Lung (tissue), 12 donors: ENCODE results near the gene ADAMTS12. TPM values are rescaled to one million over a fixed set of nuclear protein-coding genes. Genes with fewer than 3 reads are reported as not detected.

Experiments used
- ATAC-seq: fragments of 200-7000 bp; cut with Tn5 transposase; one replicate; pipeline ENCODE4 v1.9.1; 2020; ENCODE audit warnings: moderate number of reproducible peaks; ENCODE audit not compliant: insufficient read depth, low FRiP score
- DNase-seq, 3 donors: peaks; one replicate each; pipeline ENCODE4 v3.0.0-alpha.2; 2013 to 2017
- H3K27ac ChIP-seq, 2 donors: one replicate each; pipeline ENCODE4 v1.5.1; 2013; ENCODE audit warnings: mild to moderate bottlenecking in 2 of 2, moderate library complexity in 2 of 2, control low read depth in 1 of 2, inconsistent platforms in 1 of 2, low read depth in 1 of 2, low read length in 1 of 2
- H3K27me3 ChIP-seq, 3 donors: one replicate each; pipeline ENCODE4 v1.5.1; 2013; ENCODE audit warnings: low read length in 2 of 3; ENCODE audit not compliant: control insufficient read depth in 3 of 3, insufficient read depth in 3 of 3
- H3K36me3 ChIP-seq, 4 donors: one replicate each; pipeline ENCODE4 v1.5.1; 2013; ENCODE audit warnings: low read length in 4 of 4, mild to moderate bottlenecking in 1 of 4, moderate library complexity in 1 of 4; ENCODE audit not compliant: control insufficient read depth in 4 of 4, insufficient read depth in 4 of 4
- H3K4me1 ChIP-seq, 5 donors: one replicate each; pipeline ENCODE4 v1.5.1; 2013; ENCODE audit warnings: low read length in 5 of 5, mild to moderate bottlenecking in 2 of 5, moderate library complexity in 1 of 5; ENCODE audit not compliant: control insufficient read depth in 5 of 5, insufficient read depth in 5 of 5
- H3K4me3 ChIP-seq: one replicate; pipeline ENCODE4 v1.5.1; 2013; ENCODE audit warnings: mild to moderate bottlenecking, control low read depth, moderate library complexity
- H3K9ac ChIP-seq, 2 donors: one replicate each; pipeline ENCODE4 v1.5.1; 2013; ENCODE audit warnings: low read length in 2 of 2, control low read depth in 1 of 2; ENCODE audit not compliant: insufficient read depth in 1 of 2
- H3K9me3 ChIP-seq, 4 donors: one replicate each; pipeline ENCODE4 v1.5.1; 2013; ENCODE audit warnings: low read length in 3 of 4, mild to moderate bottlenecking in 1 of 4, moderate library complexity in 1 of 4; ENCODE audit not compliant: control insufficient read depth in 4 of 4, insufficient read depth in 3 of 4
- CTCF ChIP-seq: IDR thresholded peaks from 2 replicates; pipeline ENCODE4 v1.5.1; 2012; ENCODE audit warnings: mild to moderate bottlenecking; ENCODE audit errors: control extremely low read depth, extremely low read depth
- WGBS, 2 donors: extraction: QIAGEN DNeasy Blood & Tissue Kit; methylation state at CpG; one replicate each; pipeline ENCODE4 v1.1.7; 2013; 5-methylcytosine and 5-hydroxymethylcytosine counted together
- polyA plus RNA-seq, 2 donors: library from polyadenylated mRNA; stranded (reverse); fragments of 200-250 nt; gene quantifications; one replicate each; pipeline ENCODE4 v1.2.1, GENCODE V29; 2013
- total RNA-seq, 2 donors: library from RNA; depleted of rRNA in 1 of 2; stranded (reverse); fragments of >200 nt in 1 of 2; gene quantifications; one replicate each; pipeline ENCODE4 v1.2.1, GENCODE V29; 2014 to 2021
- donor health status: control.
- donor health status: control.
- donor health status: Bipolar disorder and iron deficiency.
- donor health status: healthy.
- donor health status: DM: yes; HTN: yes; CAD: no.

The ADAMTS12 gene
- total and polyA plus RNA-seq, 4 donors: 1.3 to 55.1 (median 4.3) TPM

DNA sequence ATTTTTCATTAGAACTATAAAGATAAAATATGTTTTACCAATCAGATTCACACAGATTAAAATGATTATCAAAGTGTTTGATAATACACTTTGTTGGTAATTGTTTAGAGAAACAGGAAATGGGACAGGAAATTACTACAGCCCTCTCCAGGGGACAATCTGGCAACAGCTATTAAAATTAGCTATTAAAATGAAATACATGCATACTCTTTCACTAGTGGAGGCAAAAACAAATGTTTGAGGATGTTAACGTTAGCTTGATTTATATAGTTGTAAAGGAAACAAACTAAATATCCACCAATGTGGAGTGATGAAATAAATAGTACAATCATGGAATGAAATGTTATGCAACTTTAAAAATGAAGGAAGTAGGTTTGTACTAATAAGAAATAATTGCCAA lies 397.3 kb downstream of the ADAMTS12 start:
- Histone ChIP-seq H3K4me1 (peaks cover 0 to 18% (median 0%) of the 10 kb centered on the region in 5 donors), H3K36me3 (no peaks in the 10 kb centered on the region), H3K27me3 (no peaks in the 10 kb centered on the region), H3K4me3 (no peak overlapping the region), H3K27ac (no peak overlapping the region), H3K9me3 (no peaks in the 10 kb centered on the region), H3K9ac (no peak overlapping the region)
- 23 to 31% methylated on average over 1 of the region's 1 CpG for WGBS, 2 donors
- DNase-seq (peak in 2 of 3 donors; percentile 76 to 86), ATAC-seq (no peak)
- no peak for TF ChIP-seq CTCF

DNA sequence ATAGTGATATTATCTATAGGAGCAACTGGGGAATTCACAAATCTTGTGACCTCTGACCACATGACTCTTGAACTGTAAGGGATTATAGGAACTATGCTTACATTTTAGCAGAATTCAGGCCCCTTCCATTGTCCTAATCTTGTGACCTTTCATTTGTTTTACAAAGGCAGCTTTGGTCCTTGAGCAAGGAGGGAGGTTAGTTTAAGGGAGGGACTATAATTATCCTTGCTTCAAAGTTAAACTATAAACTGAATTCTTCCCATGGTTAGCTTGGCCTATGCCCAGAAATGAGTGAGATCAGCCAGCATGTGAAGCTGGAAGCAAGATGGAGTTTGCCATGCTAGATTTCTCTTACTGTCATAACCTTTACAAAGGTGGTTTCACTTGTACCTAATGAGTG lies 399.8 kb downstream of the ADAMTS12 start:
- Histone ChIP-seq H3K27me3 (no peaks in the 10 kb centered on the region), H3K9me3 (no peaks in the 10 kb centered on the region), H3K36me3 (no peaks in the 10 kb centered on the region), H3K4me1 (peaks cover 0 to 20% (median 3%) of the 10 kb centered on the region in 5 donors), H3K27ac (no peak overlapping the region), H3K4me3 (no peak overlapping the region), H3K9ac (no peak overlapping the region)
- no peak for TF ChIP-seq CTCF
- DNase-seq (peak in 1 of 3 donors; percentile 20), ATAC-seq (no peak)

DNA sequence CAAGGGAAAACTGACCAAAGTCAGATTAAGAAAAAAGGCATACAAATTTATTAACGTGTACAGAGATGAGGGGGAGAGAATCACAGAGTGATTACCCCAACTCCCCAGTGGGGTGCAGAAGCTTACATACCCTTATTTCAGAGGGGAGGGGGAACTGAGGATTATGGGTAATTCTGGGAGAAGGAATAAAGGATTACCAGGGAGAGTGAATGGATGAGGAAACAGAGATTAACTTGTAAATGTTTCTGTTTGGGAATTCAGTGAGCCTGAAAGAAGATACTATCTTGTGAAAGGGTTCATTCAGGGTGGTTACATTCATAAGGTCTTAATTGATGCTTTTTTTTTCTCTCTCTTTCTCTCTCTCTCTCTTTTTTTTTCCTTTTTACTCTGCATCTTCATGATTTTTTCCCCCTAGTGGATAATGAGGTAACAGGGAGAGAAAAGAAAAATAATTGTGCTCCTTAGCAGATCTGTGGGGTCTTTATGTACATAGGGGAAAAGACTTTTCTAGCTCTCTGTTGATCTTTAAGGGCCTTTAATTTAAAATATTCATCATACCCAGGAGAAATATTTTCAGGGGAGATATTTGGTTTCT lies 401.6 kb downstream of the ADAMTS12 start:
- 83 to 96% methylated on average over 1 of the region's 1 CpG for WGBS, 2 donors
- no peak for TF ChIP-seq CTCF
- DNase-seq (no peak), ATAC-seq (no peak)
- no peak overlapping the region for H3K9ac ChIP-seq
- H3K27me3 ChIP-seq: no peaks in the 10 kb centered on the region
- no peak overlapping the region for H3K4me3 ChIP-seq
- H3K36me3 ChIP-seq: no peaks in the 10 kb centered on the region
- no peak overlapping the region for H3K27ac ChIP-seq
- no peaks in the 10 kb centered on the region for H3K9me3 ChIP-seq
- H3K4me1 ChIP-seq: peaks cover 0 to 19% (median 1%) of the 10 kb centered on the region in 5 donors
